GM19463 (cell line): ENCODE measurements around the gene DERL2.

ENCODE experiments used
- ATAC-seq: cut with Tn5 transposase; IDR thresholded peaks from one replicate; pipeline ENCODE4 v1.9.1; 2021; ENCODE audit warnings: mild to moderate bottlenecking, moderate library complexity; ENCODE audit not compliant: unreplicated experiment

The DERL2 gene

DNA sequence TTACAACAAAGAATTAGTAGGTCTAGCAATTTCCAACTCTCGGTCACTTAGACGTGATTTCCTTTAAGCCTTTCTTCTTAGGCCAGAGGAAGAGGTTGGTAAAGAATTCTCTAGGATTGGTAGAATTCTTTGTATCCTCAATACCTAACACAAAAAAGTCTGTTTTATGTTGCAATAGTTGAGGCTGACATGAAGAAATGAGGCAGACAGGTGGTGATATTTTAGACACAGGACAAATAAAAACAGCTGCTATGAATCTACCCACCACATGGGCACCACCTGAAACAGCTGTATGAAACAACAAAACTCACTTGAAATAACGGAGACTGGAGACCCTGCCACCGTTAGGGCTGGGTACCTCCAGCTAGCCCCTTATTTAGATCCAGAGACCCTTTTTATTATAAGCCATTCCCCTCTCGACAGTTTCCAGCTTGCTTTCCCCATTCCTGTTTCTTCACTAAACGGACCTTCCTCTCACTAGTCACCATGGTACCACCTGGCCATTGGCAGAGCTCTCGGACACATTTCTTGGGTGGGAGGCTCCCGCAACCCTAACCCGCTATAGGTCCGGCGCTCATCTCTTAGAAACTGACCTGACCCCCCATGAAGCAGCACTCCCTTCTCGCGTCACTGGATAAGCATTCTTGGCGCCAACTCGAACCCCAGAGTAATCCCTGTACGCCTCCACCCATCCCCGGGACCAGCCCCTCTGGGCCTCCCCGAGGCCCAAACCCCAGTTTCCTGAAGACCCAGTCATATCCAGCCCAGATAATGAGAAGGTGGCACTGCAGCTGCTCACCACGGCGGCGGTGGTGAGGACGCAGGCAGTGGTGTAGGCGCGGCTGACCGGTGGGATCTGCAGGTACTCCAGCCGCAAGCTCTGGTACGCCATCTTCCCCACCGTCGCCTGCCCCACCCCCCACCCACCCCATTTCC, at the start of gene DERL2:
Gene DERL2 (minus strand): TSS at position 909 of the 936 bp plus-strand sequence. CDS start 17 bp downstream, at position 892.
- ATAC-seq: no peak

DNA sequence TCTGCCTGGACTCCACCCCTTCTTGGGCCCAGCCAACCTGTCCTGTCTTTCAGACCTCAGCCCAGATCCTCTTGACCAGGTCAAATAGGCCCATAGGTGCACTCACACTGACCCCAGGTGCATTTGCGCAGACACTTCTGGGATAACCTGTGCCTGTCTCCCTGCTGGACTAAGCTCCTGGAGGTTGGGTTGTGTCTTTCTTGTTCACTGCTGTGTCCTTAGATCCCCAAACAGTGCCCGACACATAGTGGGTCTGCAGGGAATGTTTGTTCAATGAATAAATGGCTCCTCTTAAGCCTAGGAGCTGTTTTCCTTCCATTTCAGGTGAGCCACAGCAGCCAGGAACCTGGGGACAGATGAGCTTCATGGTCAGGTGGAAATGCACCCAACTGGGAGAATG, 49.5 kb upstream of the DERL2 start:
- ATAC-seq: no peak

DNA sequence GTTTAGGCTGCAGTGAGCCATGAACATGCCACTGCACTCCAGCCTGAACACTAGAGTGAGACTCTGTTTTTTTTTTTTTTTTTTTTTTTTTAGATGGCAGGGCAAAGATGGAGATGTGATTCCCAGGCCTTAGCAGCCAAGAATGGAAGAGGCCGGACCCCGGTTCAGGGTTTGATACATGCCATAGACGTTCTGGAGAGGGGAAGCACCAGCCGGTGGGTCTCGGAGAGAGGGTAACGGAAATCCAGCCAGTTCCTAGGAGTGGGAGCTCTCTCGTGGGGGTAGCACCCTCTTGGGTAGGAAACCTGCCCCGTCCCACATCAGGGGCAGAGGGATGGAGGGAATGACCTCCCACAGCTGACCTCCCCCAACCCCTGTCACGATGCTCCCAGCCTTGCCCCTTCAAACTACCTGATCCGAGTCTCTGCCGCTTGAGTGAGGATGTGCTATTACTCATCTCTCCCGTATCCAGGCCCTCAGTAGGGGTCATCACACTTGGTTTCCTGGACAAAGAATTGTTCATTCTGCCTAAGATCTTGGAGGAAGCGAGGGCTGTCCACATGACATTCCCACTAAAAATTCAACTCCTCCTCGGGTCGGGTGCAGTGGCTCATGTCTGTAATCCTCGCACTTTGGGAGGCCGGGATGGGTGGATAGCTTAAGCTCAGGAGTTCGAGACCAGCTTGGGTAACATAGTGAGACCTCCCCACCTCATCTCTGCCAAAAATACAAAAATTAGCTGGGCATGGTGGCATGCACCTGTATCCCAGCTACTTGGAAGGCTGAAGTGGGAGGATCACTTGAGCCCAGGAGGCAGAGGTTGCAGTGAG, 47.7 kb upstream of the DERL2 start:
- no peak for ATAC-seq

DNA sequence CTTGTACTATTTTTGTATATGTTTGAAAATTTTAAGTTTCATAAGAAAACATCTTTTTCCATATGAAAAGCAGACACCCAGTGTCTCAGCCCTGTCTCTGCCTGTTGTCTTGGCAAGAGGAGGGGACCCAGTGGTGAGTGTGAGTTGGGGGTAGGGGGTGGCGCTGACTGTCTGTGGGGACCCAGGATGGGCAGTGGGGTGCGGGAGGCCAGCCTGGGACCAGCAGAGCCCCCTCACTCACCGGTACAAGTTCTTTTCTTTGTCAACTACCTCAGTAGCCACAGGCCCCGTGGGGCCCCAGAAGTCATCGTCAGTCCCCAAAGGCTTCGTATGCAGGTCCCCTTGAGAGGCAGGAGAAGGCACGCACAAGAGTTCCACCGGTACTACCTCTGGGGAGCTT, 46.6 kb upstream of the DERL2 start:
- ATAC-seq: no peak

DNA sequence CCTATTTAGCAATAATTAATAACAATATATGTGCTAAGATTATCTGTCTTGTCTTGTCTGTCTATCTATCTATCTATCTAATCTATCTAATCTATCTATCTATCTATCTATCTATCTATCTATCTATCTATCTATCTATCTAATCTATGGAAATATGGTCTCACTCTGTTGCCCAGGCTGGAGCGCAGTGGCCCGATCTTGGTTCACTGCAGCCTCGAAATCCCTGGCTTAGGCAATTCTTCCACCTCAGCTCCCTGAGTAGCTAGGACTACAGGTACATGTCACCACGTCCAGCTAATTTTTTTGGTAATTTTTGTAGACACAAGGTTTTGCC, 45.1 kb upstream of the DERL2 start:
- no peak for ATAC-seq

DNA sequence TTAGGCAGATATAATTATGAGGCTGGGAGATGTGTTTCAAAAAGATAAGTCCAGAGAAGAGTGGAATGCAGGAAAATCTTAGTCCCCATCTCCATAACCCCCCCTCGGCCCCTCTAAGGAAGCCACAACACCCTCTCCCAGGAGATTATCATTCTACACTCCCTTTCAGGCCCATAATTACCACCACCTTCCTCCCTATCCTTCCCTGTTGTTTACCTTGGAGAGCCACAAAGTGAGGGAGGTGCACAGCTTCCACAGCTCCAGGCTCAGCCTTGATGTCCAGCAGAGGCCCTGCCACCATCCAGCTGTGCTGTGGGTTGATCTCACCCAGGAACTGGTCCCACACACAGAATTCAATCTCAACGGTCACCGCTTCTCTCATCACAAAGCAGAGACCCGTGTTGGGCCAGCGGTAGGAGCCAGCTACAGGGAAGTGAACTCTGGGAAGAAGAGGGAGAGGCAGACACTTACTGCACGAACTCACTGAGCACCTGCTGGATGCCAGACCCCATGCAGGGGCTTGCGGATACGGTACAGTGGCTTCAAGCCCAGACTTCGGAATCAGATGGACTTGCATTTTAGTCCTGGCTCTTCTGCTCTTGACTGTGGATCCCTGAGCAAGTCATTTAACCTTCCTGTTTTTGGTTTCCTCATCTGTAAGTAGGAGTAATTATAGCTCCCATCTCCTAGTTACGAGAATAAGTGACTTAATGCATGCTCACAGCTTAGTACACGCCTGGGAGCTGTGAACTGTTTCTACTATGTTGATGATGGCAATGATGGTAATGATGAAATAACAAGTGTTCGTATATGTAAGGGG, 44.5 kb upstream of the DERL2 start:
- no peak for ATAC-seq

DNA sequence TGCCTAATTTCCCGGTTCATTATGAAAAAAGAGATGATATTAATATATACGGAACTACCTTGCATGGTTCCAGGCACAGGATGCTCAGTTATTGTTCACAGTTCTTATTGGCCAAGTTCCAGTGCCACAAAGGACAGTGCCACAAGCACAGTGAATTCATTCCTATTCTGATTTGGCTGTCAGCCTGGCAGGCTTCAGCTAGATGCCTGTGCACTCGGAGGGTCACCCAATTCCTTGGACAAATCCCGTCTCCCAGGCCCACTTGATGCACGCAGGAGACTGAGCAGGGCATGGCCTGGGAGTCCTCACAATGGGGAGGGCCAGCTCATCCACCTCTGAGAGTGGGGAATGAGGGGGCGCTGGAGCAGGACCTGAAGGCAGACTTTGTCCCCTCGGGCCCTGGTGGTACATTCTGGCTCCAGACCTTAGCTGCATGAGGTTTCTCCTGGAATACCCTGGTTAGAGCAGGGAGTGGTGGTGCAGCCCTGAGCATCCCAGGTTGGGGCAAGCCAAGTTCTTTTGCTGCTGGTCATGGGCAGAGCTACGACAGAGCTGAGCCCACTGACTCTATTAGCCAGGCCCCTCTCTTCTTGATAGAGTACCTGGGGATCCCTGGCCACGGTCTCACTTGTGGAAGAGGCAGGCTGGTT, 41.7 kb upstream of the DERL2 start:
- ATAC-seq: no peak

DNA sequence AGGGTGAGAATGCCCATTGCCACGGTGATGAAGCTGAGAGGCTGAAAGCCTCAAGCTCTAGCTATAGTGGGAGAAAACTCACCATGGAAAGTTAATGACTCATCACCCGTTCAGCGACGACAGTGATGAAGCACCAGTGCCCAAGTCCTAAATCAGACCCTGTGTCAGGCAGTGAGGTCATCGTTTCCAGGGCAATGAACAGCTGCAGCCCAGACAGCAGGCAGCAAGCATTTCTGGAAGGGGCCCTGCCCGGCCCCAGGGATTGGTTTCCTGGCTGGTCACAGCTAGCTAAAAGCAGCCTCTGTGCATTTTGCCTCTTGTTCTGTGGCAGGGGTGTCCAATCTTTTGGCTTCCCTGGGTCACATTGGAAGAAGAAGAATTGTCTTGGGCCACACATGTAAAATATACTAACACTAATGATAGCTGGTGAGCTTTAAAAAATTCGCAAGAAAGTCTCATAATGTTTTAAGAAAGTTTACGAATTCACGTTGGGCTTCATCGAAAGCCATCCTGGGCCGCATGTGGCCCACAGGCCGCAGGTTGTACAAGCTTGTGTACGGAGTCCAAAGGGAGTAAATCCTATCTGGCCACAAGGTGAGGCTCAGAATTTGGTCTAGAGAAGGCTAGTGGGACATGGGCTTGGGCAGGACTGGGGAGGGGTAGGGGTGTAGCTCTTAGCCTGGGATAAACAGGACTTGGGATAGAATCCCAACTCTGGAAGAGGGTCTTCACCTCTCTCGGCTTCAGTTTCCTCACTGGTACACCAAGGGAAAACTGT, 41.0 kb upstream of the DERL2 start:
- ATAC-seq: peak; percentile 69

DNA sequence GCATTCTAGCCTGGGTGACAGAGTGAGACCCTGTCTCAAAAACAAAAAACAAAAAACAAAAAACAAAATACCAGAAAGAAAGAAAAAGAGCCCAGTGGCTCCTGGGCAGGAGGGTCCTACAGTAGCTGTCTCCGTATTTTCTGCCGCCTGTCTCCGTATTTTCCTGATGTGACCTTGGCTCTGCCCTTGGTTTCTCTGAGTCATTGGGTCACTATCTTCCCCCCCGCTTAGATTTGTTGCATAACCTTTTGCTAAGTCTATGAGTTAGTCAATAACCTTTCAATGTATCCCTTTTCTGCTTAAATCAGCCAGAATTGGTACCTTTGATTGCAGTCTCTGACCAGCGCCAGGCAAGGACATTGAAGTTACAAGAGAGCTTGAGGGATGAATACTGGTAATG, 37.3 kb upstream of the DERL2 start:
- ATAC-seq: no peak

DNA sequence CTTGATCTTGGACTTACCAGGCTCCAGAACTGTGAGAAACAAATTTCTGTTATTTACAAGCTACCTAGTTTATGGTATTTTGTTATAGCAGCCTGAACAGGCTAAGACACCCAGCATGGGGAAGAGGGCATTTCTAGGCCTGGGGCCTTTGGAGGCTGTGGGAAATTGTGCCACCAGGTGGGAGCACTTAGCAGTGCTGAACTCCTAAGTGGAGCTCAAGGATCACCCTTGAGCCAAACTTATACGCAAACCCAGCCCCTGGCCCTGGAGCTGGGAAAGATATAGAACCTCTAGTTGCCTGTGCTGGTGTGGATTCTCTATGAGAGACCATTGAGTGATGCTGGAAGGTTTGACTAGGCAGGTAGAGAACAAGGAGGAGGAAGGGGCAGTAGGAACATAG, 36.5 kb upstream of the DERL2 start:
- no peak for ATAC-seq

DNA sequence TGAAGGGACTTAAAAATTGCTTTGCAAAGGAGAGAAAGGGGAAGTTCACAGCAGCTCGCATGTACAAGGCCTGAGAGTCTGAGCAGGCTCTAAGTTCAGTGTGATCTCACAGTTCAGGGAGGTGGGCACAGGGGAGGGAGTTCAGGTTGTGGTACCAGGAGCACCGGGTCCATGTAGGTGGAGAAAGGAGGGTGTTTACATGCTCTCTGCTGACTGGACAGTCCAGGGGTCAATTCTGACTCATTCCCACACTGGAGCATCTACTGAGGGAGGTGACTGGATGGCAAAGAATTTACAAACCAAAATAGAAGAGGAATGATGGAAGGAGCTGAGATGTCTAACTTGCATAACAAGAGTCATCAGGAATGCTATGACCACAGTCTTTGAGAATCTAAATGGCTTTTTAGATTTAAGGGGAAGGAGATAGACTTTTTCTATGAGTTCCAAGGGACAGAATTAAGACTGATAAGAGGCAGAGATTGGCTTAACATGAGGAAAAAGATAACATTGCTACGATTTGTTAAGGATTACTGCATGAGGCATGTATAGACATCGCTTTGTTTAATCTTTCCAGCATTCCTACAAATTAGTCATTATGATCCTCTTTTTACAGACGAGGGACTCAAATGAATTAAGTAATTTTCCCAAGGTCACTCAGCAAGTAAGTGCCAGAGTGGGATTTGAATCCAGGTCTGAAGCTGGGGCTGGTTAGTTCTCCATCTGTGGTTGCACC, 30.2 kb upstream of the DERL2 start:
- ATAC-seq: no peak

DNA sequence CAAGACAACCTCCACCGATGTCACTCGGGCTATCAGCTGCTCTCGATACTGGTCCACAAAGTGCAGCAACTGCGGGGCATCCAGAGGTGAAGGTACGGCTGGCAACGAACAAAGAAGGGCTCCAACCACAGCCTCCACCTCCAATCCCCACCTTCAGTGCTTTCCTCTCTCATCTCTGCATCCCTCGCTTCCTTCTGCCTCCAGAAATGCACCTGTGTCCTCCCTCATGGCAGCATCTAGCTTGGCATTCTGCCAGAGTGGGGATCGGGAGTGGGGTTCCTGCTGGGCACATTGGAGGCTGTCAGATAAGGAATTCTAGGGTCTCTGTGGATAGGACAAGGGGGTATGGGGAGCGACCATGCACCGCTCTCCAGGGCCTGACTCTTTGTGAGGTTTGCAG, 29.0 kb upstream of the DERL2 start:
- no peak for ATAC-seq

DNA sequence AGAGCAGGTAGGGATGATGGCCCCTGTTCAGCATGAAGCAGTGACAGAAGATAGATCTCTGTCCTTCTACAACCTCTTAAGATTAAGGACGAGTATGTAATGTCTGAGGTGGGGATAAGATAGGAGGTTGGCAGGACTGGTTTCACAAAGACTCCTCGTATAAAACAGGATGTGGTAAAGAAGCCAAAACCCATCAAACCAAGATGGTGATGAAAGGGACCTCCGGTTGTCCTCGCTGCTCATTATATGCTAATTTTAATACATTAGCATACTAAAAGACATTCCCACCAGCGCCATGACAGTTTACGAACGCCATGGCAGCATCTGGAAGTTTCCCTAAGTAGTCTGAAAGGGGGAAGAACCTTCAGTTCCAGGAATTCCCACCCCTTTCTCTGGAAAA, 27.6 kb upstream of the DERL2 start:
- ATAC-seq: no peak

DNA sequence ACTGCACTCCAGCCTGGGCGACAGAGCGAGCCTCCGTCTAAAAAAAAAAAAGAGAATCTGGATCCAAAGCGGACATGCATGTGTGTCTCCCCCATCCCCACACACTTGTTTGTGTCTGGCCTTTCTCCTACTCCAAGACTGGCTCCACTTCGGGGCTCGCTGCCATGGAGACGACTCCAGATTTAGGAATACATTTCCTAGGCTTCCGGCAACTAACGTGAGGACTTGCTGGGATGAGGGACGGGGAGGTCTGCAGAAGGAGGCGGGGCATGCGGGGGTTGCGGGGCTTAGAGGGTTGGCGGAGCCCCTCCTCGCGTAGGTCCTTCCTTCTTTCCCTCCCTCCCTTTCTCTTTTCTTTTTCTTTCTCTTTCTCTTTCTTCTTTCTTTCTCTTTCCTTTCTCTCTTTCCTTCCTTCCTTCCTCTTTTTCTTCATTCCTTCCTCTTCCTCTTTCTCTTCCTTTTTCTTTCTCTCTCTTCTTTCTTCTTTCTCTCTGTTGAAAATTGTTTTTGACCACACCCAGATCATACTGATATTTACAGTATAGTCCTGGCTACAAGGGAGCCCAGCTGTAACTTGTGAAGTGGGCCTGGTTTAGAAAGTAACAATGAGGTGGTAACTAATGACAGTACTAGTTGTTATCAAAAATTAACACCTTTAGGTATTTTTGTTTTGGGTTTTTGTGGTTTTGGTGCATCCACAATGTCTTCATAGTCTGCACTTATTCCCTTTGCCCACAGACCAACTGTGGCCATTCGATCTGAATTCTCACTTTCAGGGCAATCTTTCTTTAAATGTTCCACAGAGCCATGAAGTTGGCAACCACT, 25.6 kb upstream of the DERL2 start:
- no peak for ATAC-seq

DNA sequence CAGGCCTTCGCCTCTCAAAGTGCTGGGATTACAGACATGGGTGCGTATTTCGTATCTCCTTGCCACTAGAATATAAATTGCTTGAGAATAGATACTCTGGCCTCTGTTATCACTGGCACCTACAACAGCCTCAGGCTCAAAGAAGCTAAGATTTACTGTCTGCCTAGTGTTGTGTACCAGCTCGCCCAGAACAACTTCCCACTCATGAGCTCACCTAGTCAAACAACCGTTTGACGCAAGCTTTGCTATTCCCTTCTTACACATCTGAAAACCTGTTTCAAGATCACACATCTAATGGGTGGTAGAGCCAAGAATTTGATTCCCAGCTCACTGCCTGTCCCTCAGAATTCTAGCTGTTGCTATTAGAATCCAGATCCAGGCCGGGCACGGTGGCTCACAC, 24.8 kb upstream of the DERL2 start:
- no peak for ATAC-seq

DNA sequence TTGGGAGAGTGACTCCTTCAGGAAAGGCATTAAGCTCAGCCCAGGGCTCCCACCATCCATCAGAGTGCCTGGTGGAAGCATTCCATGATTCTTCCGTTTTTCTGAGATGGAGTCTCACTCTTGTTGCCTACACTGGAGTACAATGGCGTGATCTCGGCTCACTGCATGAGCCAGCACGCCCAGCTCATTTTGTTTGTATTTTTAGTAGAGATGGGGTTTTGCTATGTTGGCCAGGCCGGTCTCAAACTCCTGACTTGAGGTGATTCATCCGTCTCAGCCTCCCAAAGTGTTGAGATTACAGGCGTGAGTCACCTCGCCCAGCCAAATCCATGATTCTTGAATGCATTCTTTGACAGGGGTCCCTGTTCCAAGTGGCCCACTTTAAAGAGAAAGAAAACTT, 23.5 kb upstream of the DERL2 start:
- ATAC-seq: no peak

DNA sequence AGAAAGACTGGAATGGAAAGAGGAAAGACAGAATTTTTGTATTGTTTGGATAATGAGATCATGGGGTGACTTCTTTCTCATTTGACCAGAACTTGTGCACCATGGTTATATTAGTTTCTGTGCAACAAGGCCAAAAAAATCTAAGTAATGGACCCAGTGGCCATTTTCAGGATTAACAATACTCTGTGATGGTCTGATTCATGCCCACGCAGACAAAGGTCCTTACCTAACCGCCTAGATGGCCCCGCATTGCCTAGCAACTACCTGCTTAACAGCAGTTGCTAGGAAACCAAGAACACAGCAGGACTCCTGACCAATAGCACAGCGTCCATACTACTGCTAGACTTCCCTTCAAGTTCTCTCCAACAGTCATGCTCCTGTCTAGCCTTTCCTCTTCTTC, 22.8 kb upstream of the DERL2 start:
- ATAC-seq: no peak

DNA sequence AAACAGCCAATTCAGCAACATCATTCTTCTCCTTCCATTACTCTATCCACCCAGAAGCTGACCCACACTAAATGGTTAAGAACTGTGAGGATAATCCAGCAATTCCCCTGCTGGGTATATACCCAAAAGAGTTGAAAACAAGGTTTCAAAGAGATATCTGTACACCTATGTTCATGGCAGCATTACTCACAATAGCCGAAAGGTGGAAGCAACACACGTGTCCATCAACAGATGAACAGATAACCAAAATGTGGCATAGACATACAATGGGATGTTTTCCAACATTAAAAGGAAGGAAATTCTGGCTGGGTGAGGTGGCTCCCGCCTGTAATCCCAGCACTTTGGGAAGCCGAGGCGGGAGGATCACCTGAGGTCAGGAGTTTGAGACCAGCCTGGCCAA, 20.3 kb upstream of the DERL2 start:
- no peak for ATAC-seq
